ENCODE results near the gene FAM114A2.

DNA sequence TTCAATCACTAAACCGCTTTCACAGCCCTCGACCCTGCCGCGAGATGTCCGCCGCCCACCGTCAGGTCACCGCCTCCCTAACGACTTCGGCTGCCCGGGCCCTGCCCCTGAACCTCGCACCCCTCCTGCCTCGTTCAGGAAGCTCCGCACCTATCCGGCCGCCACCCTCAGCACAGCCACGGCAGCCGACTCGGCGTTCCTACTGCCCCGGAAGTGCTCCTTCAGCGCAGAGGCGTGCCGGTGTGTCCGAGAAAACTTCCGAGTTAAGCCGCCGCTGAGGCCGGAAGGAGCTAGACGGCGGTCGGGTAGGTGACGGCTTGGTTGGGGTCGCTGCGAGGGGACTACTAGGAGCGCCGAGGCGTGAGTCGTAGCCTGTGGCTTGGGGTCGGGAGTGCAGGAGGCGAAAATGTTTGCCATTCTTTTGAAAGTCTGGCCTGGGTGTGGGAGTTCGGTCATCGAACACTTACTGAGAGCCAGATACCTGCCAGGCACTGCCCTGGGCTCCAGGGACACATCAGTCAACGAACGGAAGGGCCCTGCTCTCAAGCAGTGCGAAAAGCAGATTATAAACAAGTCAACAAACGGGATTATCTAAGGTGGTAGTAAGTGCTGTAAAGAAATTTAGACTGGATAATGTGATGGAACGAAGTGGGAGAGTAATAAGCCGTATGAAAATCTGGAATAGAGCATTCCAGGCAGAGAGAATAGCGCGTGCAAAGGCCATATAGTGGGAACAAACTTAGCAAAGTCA lies at the start of gene FAM114A2, which contains the start of gene MFAP3:
- TF ChIP-seq GATA2 (IDR thresholded peaks at IDR 0.05; ENCODE audit: low read depth, low read length) (no peak), GATA3 (IDR thresholded peaks at IDR 0.05; ENCODE audit: low read depth, low read length) (no peak)
